ENCODE results near the gene CWC27.
"Not testable (repeated sequence)": the region's sequence is repeated elsewhere in the genome, so short reads cannot be mapped to it uniquely, and the experiment has no call there.

The CWC27 gene

GRCh38 chr5:64923151-64923685 is 154.5 kb downstream of the CWC27 start:
- no peak for DNase-seq (ENCODE audit: low read depth in 2 of 2)

GRCh38 chr5:64925123-64925522 is 156.4 kb downstream of the CWC27 start:
- DNase-seq (ENCODE audit: low read depth in 2 of 2), result no peak

GRCh38 chr5:64929833-64930232 is 161.1 kb downstream of the CWC27 start:
- DNase-seq (ENCODE audit: low read depth in 2 of 2), result no peak

- DNase-seq (ENCODE audit: low read depth in 2 of 2), result no peak
Observed at GRCh38 chr5:64930672-64931318, 162.1 kb downstream of the CWC27 start.

- not testable (repeated sequence) for DNase-seq (ENCODE audit: low read depth in 2 of 2)
Observed at GRCh38 chr5:64939422-64939771, 170.7 kb downstream of the CWC27 start.

GRCh38 chr5:64939772-64940510 is 171.2 kb downstream of the CWC27 start:
- no peak for DNase-seq (ENCODE audit: low read depth in 2 of 2)

- no peak for DNase-seq (ENCODE audit: low read depth in 2 of 2)
Observed at GRCh38 chr5:64942460-64942859, 173.7 kb downstream of the CWC27 start.

GRCh38 chr5:64944868-64945267 is 176.1 kb downstream of the CWC27 start:
- DNase-seq (ENCODE audit: low read depth in 2 of 2), result no peak

- DNase-seq (ENCODE audit: low read depth in 2 of 2), result no peak
Observed at GRCh38 chr5:64947031-64947430, 178.3 kb downstream of the CWC27 start.

GRCh38 chr5:64947801-64948200 is 179.1 kb downstream of the CWC27 start:
- no peak for DNase-seq (ENCODE audit: low read depth in 2 of 2)

GRCh38 chr5:64949331-64949730 is 180.6 kb downstream of the CWC27 start:
- no peak for DNase-seq (ENCODE audit: low read depth in 2 of 2)

GRCh38 chr5:64952951-64953673 is 184.4 kb downstream of the CWC27 start:
- no peak for DNase-seq (ENCODE audit: low read depth in 2 of 2)

GRCh38 chr5:64954518-64954917 is 185.8 kb downstream of the CWC27 start:
- DNase-seq (ENCODE audit: low read depth in 2 of 2), result no peak

GRCh38 chr5:64958757-64959391 is 190.1 kb downstream of the CWC27 start:
- no peak for DNase-seq (ENCODE audit: low read depth in 2 of 2)

- DNase-seq (ENCODE audit: low read depth in 2 of 2), result no peak
Observed at GRCh38 chr5:64963278-64963677, 194.5 kb downstream of the CWC27 start.

GRCh38 chr5:64968591-64969110 is 199.9 kb downstream of the CWC27 start:
- no peak for DNase-seq (ENCODE audit: low read depth in 2 of 2)

- no peak for DNase-seq (ENCODE audit: low read depth in 2 of 2)
Observed at GRCh38 chr5:64969578-64969977, 200.8 kb downstream of the CWC27 start.

- DNase-seq (ENCODE audit: low read depth in 2 of 2), result no peak
Observed at GRCh38 chr5:64971513-64971912, 202.8 kb downstream of the CWC27 start.

GRCh38 chr5:64971990-64972389 is 203.3 kb downstream of the CWC27 start:
- DNase-seq (ENCODE audit: low read depth in 2 of 2), result no peak

- no peak for DNase-seq (ENCODE audit: low read depth in 2 of 2)
Observed at GRCh38 chr5:64972591-64972990, 203.9 kb downstream of the CWC27 start.

GRCh38 chr5:64973215-64973614 is 204.5 kb downstream of the CWC27 start:
- DNase-seq (ENCODE audit: low read depth in 2 of 2), result no peak

GRCh38 chr5:64977779-64978178 is 209.0 kb downstream of the CWC27 start:
- no peak for DNase-seq (ENCODE audit: low read depth in 2 of 2)

Data from stimulated activated CD8-positive, alpha-beta memory T cell treated with anti-CD3 and anti-CD28 coated beads, Interleukin-2, amount 100 ng/mL, for 1 hour (primary cell).